HS-5 (cell line): Measurements from ENCODE around the gene CCDC85C.

Experiments used
- DNase-seq: peaks from one replicate; pipeline ENCODE4 v3.0.0-alpha.2; 2012; ENCODE audit warnings: low read depth

CCDC85C gene

DNA sequence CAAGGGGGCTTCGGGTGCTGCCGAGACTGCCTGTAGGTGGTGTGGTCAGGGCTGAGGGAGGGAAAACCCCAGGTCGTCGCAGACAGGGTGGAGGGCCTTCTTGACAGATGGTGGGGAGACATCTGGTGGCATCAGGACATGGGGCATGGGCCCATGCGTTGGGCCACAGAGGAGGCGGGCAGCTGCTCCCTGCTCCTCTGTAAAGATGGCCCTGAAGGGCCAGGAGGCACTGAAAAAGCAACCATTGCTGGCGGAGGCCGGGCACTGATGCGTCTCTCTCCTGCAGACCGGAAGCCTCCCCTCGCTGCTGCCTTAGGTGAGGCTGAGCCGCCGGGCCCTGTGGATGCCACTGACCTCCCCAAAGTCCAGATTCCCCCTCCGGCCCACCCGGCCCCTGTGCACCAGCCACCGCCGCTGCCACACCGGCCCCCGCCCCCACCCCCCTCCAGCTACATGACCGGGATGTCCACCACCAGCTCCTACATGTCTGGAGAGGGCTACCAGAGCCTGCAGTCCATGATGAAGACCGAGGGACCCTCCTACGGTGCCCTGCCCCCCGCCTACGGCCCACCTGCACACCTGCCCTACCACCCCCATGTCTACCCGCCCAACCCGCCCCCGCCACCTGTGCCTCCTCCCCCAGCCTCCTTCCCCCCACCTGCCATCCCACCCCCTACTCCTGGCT, 94.0 kb downstream of the CCDC85C start:
- no peak for DNase-seq

DNA sequence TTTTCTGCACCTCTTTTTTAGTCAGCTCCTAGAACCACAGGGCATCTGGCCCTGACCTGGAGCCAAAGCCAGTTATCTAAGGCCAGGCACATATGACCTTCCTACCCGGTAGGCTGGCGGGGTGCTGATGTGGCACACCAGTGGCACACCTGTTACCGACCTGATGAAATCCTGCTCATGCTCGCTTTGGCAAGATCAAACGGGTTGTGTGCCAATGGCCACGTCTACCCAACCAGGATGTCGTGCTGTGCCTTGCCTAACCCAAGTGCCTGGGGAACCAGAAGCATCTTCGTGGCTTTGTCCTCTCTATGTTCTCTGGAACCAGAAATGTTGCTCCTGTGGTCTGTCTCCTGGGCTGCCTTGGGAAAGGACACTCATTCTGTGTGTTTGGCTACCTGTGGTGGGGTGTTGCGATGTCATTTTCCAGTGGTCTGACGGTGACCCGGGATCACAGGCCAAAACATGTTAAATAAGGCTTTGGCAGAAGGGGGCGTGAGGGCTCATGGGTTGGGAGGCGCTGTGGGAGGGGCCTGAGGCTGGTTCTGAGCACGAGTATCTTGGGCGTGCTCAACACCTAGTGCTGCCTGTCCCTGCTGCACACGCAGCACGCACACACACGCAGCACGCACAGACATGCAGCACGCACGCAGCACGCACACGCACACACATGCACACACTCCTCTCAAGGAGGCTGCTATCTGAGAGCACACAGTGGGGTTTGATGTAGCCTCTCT, 94.9 kb downstream of the CCDC85C start:
- DNase-seq, result no peak

DNA sequence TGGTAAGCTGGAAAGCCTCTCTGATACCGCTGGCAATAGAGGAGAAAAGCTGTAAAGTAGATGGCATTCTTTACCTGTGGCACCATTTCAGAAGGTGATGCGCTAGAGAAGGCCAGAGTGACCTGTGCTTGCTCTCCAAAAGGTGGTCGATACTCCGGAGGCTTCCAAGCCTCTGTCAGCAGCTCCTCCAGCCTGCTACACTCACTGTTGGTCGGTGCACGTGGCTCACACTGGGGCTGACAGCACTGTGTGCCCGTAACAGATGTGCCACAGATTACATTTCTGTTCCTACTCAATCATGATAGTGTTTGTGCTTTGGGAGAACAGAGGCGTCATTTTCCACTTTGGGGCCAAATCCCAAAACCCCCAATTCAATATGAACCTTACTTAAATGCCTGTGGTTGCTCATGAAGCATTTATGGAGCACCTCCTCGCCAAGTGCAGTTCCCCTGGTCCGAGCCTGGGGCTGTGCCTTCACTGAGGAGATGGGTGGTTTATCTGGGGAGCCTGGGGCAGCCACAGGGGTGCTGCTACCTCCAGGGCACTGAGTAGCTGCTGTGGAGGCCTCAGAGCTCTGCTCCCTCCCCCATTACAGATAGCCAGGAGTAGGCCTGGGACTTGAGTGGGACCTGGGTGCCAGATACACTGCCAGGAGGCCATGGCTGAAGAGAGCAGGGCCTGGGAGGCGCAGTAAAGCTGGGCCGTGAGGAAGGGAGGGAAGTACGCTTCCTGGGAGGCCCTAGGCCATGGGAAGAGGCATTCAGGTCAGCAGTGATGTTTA, 96.0 kb downstream of the CCDC85C start:
- DNase-seq, result no peak

DNA sequence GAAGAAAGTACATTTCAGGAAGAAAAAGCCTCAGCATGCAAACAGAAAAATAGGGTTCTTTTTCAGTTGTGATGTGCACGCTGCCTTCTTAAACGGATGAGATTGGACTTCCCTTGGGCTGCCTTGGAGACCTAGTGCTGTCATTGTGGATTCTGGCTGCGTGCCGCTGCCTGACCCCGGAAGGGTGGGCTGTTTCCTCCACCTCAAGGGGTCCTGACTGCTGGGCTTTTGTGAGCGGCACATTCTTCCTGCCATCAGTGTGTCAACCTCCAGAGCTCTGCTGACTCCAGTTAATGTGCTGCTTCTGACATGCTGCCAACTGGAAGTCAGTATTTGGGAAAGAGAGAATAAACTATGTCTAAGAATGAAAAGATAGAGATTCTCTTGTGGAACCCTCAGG, 97.7 kb downstream of the CCDC85C start:
- no peak for DNase-seq

DNA sequence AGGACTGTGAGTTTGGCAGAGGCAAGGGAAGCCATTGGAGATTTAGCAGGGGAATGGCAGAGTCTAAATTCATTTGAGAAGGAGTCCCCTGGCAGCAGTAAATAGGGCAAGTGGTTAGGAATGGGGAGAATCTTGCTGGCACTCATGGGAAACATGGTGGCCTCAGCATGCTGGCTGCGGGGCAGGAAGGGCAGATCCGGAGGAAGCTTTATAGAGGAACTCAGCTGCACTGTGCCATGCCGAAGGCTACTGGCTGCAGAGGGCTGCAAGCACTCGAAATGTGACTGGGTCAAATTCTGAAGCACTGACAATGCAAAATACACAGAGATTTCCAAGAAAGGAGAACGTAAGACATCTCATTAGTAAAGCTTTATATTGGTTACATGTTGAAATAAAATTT, 98.9 kb downstream of the CCDC85C start:
- DNase-seq, result no peak

DNA sequence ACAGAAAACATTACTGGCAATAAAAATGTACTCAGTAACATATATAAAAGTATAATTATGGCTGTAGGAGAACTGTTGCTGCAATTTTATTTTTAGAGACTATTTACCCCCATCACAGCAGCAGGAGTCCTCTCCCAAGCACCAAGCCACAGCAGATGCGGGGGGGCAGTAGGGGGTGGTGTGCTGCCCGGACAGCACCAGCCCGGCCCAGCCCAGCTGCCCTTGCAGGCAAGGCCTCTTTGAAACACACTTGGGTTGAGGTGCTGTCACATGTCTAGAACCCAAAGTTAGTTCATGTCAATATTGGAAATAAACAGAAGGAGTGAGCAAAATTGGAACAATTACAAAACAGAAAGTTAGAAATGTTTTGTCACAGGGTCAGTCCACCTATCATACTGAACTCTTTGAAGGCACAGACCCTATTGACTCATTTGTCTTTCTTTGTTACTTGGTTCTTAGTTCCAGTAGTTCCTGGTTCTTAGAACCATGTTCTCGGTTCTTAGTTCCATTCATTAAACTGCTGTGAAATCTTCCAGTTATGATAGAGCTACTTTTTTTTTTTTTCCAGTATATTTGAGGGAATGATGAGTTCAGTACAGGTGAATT, 100.1 kb downstream of the CCDC85C start:
- no peak for DNase-seq

DNA sequence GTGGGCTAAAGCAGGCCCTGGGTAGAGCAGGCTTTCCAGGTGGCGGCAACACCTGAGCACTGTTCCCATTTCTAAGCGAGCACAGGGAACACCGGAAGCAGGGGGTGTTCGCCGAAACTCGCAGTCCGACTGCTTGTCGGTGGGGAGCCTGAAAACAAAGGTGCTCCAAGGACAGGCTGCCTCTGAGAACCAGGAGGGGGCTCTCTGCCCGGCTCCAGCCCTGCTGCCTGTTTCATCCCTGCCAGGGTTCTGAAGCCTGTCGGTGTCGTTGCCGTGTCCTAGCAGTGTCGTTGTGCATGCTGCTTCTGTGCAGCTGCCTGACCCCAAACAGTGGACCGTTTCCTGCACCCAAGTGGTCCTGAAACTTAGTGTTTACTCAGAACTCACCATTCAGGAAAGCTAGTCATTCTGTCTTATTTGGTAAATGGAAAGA, 101.0 kb downstream of the CCDC85C start:
- DNase-seq, result no peak

DNA sequence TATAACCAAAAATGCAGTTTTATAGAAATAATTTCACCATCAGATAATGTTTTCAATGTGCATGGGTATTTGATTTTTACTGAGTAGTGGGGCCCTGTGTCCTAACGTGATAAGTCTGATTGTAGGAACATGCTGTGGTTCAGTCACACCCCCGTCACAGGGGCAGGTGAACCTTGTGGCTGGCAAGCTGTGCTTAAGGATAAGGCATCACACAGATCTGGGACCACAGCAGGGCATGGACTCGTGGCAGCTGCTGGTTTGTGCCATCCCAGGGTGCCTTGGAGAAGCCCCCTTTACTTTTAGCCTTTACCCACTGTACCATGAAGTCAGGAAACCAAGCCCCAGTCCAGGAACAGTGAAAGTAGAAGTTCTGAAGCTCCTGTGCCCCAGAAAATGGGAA, 106.1 kb downstream of the CCDC85C start:
- DNase-seq, result no peak

DNA sequence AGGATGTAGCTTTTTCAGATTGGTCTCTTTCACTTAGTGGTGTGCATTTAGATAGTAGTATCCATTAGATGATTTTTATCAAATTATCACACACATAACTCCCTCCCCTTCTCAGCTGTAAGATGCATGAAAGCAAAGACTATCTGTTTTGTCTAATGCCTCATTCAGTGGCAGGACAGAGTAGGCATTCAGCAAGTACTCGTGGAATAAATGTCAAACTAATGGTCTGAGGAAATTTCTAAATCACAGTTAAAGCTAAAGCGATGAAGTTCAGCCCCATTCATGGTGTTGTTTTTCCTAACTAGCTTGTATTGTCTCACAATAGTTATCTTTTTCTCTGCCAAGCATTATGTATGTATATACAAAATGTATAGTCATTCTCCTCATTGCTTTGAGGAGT, 106.7 kb downstream of the CCDC85C start:
- no peak for DNase-seq

DNA sequence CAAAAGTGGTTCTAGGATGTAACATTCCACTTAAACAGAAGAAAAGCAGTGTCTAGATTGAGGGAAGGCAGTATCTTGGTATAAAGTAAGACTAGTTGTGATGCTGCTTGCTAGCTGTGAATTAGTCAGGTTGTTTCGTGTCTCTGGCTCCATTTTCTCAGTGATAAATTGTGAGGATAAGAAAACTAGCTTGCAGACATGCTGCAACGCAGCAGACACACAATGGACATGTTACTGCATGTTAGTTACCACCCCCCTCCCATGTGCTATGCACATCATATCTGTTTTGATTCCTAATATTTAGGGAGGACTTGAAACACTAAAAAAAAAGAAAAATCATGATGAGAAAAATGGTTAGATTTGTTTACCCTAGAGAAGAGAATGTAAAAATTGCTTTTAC, 119.9 kb downstream of the CCDC85C start:
- DNase-seq, result no peak

DNA sequence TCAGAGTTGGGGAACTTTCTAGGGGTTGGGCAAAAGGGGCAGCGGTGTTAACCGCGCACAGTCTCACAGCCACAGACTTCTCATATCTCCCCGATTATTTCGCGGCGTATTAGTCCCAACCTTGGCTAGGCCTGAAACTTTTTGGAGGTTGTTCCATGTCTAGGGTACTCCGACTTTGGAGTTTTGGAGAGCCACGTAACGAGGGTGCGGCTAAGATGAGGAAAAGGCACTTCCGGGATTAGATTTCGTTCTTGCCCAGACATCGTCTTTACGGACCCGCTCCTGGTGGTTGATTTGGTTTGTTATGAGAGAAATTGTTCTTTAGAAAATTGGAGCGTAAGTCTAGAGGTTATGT, 122.3 kb downstream of the CCDC85C start:
- DNase-seq, result no peak

DNA sequence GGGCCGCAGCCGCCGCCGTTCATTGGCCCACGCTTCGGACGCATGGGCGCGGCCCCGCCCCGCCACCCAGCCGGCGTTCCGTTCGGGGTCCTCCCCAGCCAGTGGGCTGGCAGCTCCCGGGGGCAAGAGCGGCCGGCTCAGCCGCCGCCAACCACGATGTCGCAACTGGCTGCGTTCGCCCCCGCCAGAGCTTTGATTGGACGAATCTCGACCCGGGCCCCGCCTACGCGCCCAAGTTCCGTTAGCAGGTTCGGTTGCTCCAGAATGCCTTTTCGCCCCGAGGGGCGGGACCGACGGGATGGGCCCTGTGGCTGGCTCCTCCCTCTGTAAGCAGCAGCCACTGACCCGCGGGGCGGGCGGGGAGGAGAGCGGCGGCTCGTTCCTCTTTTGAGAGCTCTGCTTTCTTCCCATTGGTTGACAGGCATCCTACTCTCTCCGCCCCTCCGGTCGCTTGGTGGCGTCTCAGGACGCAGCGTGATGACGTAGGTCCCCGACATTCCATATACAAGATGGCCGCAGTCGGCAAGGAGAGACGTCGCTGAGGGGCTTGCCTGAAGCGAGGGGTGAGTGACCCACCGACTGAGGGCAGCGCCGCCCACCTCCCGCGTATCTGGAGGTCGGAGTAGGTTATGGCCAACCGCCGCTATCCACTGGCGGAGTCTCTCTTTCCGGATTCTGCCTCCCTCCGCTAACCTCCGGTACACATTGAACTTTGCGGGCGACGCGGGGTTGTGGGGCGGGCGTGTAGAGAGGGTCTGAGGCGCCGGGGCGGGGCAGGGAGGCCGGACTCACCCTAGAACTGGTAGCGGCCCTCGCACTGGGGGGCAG, 122.9 kb downstream of the CCDC85C start, which contains the start of gene CCNK:
Gene CCNK, plus strand, starts transcription at position 493 of the 828 bp plus-strand sequence. CDS start 11,269 bp downstream, outside the sequence.
- DNase-seq, result peak; percentile 97

DNA sequence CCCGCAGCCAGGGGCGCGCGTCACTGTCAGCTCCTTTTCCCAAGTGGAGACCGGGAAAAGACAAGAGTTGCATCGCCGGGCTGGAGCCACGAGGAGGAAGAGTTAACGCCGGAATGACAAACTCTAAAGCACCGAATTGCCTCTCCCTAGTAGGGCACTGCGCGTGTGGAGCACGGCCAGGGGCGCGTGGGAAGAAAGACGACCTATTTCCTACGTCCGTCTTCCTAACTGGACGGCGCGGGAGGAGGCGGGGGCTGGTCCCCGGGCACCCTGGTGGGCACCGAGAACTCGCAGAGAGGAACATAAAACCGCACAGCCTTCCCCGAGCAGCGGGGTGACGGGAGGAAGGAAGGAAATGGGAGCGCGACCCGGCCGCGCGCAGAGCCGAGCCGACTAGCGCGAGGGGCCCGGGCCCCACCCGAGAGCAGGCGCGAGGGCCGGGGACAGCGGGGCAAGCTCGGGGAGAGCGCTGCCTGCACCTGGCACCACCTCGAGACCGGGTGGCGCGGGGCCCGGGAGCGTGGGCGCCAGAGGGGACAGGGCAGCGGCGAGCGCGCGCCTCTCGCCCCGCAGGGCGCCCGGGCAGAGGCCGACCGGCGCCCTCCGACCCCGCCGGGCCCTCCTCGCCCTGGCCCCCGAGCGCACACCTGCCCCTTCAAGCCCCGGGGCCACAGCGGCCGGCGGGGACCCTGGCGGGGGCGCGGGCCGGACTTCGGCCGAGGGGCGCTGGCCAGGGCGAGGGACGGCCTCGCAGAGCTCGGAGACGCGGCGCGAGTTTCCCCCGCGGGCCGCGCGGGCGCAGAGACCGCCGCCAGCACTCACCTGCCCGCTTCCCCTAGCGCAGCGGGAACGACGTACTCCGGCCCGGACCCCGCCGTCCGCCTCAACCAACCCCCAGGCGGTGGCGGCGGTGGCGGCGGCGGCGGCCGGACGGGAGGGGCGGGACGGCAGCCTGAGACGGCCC, 123.8 kb downstream of the CCDC85C start, which contains the start of gene SETD3:
Gene SETD3, minus strand, starts transcription at position 954 of the 964 bp plus-strand sequence. CDS start 15,054 bp downstream, outside the sequence.
- no peak for DNase-seq

DNA sequence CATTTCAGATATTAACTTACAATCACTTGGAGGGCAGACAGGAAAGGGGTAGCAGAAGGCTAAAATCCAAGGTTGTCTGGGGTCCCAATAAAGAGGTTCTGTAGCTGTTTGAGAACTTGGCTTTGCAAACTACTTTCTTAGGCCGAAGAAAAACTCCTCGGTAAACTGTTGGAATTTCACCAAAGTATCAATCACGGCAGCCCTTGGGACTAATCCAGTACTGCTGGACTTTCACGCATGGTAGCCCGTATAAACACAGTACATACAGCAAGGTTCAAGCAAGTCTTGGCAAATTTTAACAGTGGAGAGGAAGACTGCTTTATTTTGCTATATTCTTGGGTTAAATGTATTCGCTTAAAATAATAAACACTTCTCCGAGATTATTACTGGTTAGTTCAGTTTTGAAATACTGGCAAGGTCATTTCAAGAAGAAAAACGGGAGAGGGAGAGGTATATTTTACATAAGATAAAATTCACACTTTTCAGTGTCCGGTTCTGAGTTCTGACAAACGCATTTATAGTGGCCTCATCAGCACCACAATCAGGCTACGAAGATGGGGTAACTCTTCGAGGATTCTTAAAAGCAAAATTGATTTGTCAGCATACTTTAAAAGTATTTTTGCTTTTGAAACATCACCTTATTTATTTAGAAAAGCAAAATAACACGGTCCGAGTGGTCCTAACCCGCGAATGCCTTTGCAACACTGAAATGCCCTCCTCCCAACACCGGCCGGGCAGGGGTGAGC, 124.7 kb downstream of the CCDC85C start:
- no peak for DNase-seq

DNA sequence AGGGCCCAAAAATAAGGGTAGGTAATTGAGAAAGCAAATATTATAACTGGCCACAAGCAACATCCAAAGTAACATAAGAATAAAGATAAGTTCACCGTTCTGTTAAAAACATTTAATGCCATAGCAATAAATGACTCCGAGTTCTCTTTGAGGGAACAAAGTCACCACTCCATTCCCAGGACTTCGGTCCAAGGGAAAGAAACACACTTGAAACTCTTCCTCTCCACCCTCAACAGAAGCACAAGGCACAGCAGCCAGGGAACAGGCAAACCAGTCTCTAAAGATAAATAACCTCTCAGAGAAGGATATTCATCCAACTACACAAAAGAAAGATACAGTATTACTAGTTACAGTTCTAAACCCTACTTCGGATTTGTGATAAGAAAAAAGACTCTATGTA, 125.9 kb downstream of the CCDC85C start:
- DNase-seq, result no peak

DNA sequence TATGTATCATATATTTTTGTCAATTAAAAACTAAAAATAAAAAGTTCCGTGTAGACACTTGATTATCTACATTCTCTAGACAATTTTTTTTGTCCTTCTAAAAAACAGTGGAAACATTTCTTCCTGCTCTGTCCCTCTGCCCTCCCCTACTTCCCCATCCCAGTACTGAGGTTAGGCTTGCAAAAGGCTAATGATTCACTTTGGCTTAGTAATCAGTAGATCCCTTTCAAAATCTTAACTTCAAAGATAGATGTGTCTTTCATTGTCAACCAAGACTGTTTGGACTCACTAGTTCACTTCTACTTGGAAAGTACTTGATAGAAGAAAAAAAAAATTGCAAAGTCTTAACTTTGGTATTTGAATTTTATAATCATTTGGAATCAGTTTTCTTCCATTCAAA, 127.1 kb downstream of the CCDC85C start:
- no peak for DNase-seq

DNA sequence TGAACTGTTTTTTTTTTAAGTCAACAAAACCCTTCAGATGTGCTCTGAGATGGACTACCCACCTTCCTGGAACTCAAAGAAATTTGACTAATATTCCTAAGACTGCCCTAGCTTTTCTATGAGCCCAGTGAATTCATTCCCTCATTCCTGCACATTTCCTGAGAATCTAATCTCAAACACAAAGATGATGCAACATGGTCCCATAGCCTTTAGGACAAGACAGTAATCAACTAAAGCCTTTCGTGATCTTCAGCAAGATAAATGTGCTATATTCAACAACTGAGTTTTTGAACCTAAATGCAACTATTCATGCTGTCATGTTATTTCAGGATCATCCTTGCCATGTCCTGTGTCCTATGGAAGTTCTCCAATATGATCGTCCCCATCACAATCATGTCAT, 128.3 kb downstream of the CCDC85C start:
- DNase-seq, result no peak

DNA sequence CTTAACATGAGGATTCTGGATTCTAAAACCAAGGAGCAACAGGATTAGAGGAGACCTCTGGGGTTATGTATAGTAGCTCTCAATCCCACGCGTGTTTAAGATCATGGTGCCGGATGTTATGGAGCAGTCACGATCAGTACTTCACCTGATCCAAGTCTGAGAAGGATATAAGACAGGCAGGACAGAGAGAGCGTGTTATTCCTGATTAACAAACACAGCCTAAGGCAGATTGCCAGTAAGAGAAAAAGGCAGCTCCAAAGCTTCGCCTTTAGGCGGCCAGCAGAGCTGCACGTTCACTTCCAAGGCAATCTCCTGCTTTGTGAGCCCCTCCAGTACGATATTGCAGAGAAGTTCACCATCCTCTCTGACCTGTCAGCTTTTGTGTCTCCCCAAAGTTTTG, 128.8 kb downstream of the CCDC85C start:
- no peak for DNase-seq

DNA sequence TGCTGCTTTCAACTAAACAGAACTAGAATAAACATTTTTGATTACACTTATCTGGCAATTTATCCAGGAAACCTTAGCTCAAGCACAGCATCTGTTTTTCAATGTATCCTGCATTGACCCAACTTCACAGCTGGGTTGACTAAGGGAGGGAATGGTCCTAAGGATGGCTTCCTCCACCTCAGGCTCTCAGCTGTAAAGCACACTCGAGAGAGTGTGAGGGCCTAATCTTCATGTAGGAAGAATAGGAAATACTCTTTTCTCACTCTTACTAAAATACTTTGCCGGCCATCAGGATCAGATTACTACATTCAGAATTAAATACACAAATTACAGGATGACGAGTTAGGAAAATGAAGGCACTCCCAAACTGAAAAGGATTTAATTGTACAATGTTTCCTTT, 130.5 kb downstream of the CCDC85C start:
- DNase-seq, result no peak

DNA sequence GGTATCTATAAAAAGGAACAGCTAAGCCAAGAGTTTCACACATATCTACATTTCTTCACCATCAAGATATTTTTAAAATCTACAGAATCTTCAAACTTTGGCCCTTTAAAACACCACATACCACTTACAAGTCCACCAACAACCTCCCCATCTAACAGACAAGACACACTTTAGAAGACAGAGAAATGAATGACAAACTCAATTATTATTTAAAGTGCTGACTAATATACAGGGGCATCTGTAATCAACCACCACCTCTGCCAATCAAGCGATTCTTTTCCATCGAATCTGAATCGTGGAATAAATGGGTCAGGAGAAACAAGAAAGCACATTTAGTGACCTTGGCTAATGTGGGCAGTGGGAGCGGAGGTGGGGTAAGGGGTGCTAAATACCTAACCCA, 131.1 kb downstream of the CCDC85C start:
- DNase-seq, result no peak
